ENCODE measurements around the gene LYST. TPM values are rescaled to one million over a fixed set of nuclear protein-coding genes. Genes with fewer than 3 reads are reported as not detected.

The LYST gene
- total and polyA plus RNA-seq, 2 experiments from 2014 or later, result 3.0 to 6.1 TPM

DNA sequence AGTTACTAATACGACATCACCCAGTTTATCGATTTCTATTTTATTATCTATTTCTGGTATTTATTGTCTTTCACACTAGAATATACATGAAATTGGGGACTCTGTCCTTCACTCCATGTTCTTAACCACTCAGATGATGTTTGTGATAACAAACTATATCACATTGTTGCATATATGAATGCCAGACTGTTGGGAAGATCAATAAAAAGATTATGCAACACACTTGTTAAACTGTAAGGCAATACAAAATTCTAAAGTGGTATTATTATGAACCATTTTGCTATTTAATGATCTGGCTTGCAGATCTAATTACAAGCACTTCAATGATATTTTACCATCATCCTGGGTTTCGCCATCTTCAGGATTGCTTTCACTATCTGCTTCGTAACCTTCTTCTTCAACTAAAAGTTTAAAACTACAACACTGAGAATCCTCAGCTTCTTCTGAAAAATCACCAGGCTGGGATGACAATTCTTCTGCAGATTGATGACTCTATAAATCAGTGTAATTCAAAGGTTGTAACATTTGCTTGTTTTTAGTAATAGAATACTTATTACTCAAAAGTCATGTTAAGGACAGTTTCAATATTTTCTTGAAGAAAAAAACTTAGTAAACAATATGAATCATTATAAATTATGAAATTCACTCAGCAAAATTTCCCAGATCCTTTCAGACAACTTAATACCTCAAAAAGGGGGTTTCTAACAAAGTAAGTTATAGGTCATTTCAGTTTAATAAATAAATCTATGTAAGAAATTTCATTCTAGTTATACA, 63.9 kb downstream of the LYST start:
- Histone ChIP-seq H3K4me1 (ENCODE audit: insufficient read depth) (no peaks in the 10 kb centered on the region), H4K20me1 (ENCODE audit: insufficient read depth, poor library complexity, severe bottlenecking) (no peaks in the 10 kb centered on the region), H3K9me2 (replicated peaks; ENCODE audit: insufficient read depth) (no peaks in the 10 kb centered on the region), H3K79me2 (no peaks in the 10 kb centered on the region), H3K27me3 (no peaks in the 10 kb centered on the region), H3K9me3 (ENCODE audit: low read depth) (no peaks in the 10 kb centered on the region), H3K27ac (no peak overlapping the region), H2AFZ (no peak overlapping the region), H3K4me3 (no peak overlapping the region), H3K4me2 (no peak overlapping the region), H3K36me3 (replicated peaks; ENCODE audit: insufficient read depth, low read depth) (no peaks in the 10 kb centered on the region)
- DNase-seq (ENCODE audit: low spot score), result no peak
- 96% methylated on average over 4 of the region's 4 CpGs for WGBS (ENCODE audit: low lambda C conversion rate, missing lambda C conversion rate)
- TF ChIP-seq EZH2 (IDR thresholded peaks at IDR 0.05; ENCODE audit: borderline replicate concordance) (no peak), EZH2phosphoT487 (IDR thresholded peaks at IDR 0.05; ENCODE audit: low read depth, severe bottlenecking, unreplicated experiment) (no peak)
- TF ChIP-seq, protein P1, sequence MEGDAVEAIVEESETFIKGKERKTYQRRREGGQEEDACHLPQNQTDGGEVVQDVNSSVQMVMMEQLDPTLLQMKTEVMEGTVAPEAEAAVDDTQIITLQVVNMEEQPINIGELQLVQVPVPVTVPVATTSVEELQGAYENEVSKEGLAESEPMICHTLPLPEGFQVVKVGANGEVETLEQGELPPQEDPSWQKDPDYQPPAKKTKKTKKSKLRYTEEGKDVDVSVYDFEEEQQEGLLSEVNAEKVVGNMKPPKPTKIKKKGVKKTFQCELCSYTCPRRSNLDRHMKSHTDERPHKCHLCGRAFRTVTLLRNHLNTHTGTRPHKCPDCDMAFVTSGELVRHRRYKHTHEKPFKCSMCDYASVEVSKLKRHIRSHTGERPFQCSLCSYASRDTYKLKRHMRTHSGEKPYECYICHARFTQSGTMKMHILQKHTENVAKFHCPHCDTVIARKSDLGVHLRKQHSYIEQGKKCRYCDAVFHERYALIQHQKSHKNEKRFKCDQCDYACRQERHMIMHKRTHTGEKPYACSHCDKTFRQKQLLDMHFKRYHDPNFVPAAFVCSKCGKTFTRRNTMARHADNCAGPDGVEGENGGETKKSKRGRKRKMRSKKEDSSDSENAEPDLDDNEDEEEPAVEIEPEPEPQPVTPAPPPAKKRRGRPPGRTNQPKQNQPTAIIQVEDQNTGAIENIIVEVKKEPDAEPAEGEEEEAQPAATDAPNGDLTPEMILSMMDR (IDR thresholded peaks at IDR 0.05; ENCODE audit: poor library complexity), result no peak

DNA sequence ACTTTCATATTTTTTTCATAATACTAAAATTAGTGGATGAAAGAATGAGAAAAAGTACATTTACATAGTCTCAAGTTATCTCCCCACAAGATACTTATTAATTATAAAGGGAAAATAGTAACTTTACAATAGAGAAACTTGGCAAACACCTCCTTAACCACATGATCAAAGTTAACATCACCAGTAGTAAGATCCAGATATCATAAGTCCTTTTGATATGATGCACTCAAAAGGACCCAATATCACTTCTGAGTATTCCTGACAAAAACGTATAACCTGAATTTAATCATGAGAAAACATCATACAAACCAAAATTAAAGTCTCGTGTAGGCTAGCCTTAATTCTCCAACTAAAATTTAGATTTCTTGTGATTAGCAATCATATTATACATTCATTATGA, 67.4 kb downstream of the LYST start:
- DNase-seq (ENCODE audit: low spot score), result no peak
- Histone ChIP-seq H3K4me1 (ENCODE audit: insufficient read depth) (no peaks in the 10 kb centered on the region), H3K4me3 (no peak overlapping the region), H3K27me3 (no peaks in the 10 kb centered on the region), H2AFZ (no peak overlapping the region), H3K9me3 (ENCODE audit: low read depth) (no peaks in the 10 kb centered on the region), H3K4me2 (no peak overlapping the region), H3K36me3 (replicated peaks; ENCODE audit: insufficient read depth, low read depth) (no peaks in the 10 kb centered on the region), H3K79me2 (no peaks in the 10 kb centered on the region), H3K9me2 (replicated peaks; ENCODE audit: insufficient read depth) (no peaks in the 10 kb centered on the region), H3K27ac (no peak overlapping the region), H4K20me1 (ENCODE audit: insufficient read depth, poor library complexity, severe bottlenecking) (no peaks in the 10 kb centered on the region)
- TF ChIP-seq, protein P1 (IDR thresholded peaks at IDR 0.05; ENCODE audit: poor library complexity), result no peak
- no peak for TF ChIP-seq EZH2 (IDR thresholded peaks at IDR 0.05; ENCODE audit: borderline replicate concordance)
- no peak for TF ChIP-seq EZH2phosphoT487 (IDR thresholded peaks at IDR 0.05; ENCODE audit: low read depth, severe bottlenecking, unreplicated experiment)
- WGBS (ENCODE audit: low lambda C conversion rate, missing lambda C conversion rate), result 95% methylated on average over 2 of the region's 2 CpGs

DNA sequence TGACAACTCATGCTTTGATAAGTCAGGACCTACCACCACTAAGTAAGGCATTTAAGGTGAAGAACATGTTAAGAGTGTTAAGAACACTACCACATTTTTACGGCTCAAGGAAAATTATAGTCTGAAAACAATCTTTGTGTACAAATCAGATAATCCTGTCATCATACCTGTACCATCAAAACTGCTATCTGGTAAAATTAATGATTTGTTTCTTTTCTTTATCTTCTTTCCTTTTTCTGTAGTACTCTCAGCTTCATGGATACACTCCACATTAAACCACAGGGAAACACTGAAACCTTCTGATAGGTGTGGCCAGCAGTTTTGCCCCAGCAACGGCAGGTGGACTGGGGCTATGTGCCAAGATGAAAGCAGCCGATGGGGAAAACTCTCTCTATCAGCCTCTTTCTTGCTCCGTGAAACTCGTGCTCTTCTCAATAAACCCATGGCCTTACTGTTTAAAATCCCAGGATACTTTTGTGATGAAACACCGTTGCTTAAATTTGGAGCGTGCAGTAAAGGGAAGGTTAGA, 75.1 kb downstream of the LYST start:
- Histone ChIP-seq H3K4me3 (no peak overlapping the region), H3K79me2 (no peaks in the 10 kb centered on the region), H3K27ac (no peak overlapping the region), H3K27me3 (no peaks in the 10 kb centered on the region), H3K36me3 (replicated peaks; ENCODE audit: insufficient read depth, low read depth) (no peaks in the 10 kb centered on the region), H4K20me1 (ENCODE audit: insufficient read depth, poor library complexity, severe bottlenecking) (no peaks in the 10 kb centered on the region), H3K9me3 (ENCODE audit: low read depth) (no peaks in the 10 kb centered on the region), H3K9me2 (replicated peaks; ENCODE audit: insufficient read depth) (no peaks in the 10 kb centered on the region), H3K4me1 (ENCODE audit: insufficient read depth) (no peaks in the 10 kb centered on the region), H3K4me2 (no peak overlapping the region), H2AFZ (no peak overlapping the region)
- no peak for DNase-seq (ENCODE audit: low spot score)
- 86% methylated on average over 7 of the region's 7 CpGs for WGBS (ENCODE audit: low lambda C conversion rate, missing lambda C conversion rate)
- TF ChIP-seq, protein P1 (IDR thresholded peaks at IDR 0.05; ENCODE audit: poor library complexity), result no peak
- TF ChIP-seq EZH2phosphoT487 (IDR thresholded peaks at IDR 0.05; ENCODE audit: low read depth, severe bottlenecking, unreplicated experiment) (no peak), EZH2 (IDR thresholded peaks at IDR 0.05; ENCODE audit: borderline replicate concordance) (no peak)

All from hepatocyte (in vitro differentiated cells).